ENCODE results near the gene CREB5.
"Not testable (repeated sequence)": the region's sequence is repeated elsewhere in the genome, so short reads cannot be mapped to it uniquely, and the experiment has no call there.

The CREB5 gene

DNA sequence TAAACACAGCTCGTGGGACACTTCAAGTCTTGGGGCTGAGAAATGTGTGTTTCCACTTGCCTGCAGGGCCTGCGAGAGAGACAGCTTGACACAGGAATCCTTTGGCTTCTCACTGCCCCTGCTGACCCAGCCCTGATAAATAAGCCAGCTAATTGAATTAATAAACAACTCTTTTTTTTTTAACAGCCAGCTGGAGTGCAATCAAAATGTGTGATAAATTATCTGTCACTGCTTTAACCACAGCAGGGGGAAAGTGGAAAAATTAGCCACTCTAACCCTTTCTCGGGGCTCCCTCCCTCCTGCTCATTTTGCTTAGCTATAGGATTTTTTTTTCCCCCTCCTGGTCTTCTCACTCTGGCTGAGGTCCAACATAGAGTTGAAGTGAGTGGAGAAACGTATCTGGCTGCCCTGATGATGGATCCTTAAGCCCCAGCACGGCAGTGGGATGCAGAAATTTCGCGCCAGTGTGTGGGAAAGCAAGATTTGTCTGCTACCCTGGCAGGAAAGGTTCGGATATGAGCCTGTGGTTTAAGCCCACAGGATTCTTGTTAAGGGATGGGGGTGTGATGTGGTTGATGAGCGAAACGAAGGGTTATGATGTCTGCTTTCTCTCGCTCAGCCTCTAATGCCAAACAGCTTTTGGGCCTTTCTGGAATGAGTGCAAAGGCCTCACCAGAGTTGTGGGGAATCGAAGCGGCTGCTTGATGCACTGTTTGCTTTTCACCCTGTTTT, 372.0 kb downstream of the CREB5 start:
- no peak for DNase-seq (ENCODE audit: low spot score)

DNA sequence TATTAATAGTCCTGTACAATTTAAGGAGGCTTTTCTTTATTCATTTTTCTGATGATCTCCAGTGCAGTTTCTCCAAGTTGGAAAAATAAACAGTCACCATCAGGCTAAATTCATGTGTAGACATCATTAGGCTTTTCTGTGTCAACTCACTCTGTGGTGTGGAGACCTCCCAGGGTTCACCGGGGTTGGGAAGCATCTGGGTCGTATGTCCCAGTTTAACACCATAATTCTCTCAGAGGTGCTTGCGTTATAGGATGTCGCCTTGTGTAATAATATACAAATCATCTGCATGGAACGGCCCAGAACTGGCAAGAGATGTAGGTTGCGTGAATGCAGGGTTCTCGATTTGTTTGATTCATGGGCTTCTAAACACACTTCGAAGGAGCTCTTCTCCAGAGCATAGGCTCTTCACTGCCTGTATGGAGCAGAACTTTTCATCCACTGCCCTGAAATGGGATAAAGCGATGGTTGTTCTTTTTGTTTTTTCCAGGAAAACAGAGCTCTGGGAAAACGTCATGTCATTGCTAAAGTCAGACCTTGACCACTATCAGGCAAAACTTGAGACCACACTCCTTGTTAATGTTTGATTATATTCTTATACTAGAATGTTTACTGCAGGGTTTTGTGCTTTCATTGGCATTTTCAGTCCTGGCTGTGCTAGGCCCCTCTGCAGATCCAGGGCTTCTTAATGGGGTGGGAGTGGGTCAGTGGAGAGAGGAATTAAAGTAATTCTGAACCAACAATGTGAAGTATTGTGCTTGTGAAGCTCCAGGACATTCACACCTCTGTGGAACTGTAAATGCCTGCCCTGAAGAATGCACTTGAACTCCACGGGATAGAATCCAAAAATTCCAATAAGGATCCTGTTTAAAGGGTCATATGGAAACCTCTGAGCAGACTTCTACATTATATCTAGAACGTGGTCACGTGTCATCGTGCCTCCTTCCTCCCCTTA, 373.0 kb downstream of the CREB5 start:
- no peak for DNase-seq (ENCODE audit: low spot score)

DNA sequence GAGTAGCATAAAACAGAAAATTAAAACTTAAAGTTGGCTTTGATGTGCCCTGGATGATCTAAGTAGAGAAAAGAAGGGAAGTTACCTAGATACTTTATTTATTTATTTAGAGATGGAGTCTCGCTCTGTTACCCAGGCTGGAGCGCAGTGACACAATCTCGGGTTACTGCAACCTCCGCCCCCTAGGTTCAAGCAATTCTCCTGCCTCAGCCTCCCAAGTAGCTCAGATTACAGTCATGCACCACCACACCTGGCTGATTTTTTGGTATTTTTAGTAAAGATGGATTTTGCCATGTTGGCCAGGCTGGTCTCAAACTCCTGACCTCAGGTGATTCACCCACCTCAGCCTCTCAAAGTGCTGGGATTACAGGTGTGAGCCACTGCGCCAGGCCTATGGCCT, 373.8 kb downstream of the CREB5 start:
- DNase-seq (ENCODE audit: low spot score), result not testable (repeated sequence)

DNA sequence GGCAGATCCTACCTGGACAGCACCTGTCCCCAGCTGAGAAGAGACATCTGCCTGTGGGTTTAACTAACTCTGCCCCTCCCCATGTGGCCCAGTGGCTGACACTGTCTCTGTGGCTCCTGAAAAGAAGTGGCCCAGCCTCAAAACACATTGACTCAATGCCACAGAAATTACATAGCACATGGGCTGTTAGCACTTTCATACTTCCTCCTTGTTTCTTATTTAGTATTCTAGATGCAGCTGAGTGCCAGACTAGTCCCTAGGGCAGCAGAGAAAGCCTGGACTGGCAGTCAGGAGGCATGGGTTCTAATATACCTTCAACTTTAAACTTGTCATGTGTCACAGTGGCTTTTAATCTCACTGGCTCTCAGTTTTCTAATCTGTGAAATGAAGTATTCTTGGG, 374.8 kb downstream of the CREB5 start:
- DNase-seq (ENCODE audit: low spot score), result no peak

DNA sequence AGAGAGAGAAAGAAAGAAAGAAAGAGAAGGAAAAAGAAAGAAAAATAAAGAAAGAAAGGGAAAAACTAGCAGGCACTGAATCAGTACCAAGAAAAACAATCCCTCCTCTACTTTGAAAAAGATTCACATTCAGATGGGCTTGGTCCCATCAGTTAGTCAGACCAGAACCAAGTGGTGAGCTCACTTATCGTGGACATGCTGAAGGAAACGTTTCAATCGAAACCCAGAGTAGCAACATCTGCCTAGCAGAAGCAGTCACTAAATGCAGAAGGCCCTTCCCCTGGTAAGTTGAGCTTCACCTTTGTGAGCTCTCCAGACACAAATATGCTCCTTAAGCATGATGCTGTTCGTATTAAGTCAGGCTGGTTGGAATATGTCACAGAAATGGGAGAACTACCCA, 378.1 kb downstream of the CREB5 start:
- no peak for DNase-seq (ENCODE audit: low spot score)

DNA sequence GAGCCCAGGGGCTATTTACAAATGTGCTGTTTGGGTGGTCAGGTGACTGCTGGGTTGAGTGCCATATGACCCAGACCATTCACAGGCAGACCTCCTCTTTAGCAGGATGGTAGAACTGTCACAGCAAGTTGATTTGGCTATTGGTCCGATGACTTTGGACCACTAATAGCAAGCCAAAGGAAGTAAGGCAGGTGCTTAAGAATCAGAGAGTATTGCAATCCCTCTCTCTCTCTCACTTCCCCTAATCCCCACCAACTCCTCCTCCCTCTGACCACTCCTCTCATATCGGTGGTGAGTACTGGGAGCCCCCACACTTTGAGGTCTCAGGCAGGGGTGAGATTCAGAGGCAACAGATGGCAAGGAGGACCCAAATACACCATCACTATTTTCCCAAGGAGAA, 380.5 kb downstream of the CREB5 start:
- DNase-seq (ENCODE audit: low spot score), result no peak

DNA sequence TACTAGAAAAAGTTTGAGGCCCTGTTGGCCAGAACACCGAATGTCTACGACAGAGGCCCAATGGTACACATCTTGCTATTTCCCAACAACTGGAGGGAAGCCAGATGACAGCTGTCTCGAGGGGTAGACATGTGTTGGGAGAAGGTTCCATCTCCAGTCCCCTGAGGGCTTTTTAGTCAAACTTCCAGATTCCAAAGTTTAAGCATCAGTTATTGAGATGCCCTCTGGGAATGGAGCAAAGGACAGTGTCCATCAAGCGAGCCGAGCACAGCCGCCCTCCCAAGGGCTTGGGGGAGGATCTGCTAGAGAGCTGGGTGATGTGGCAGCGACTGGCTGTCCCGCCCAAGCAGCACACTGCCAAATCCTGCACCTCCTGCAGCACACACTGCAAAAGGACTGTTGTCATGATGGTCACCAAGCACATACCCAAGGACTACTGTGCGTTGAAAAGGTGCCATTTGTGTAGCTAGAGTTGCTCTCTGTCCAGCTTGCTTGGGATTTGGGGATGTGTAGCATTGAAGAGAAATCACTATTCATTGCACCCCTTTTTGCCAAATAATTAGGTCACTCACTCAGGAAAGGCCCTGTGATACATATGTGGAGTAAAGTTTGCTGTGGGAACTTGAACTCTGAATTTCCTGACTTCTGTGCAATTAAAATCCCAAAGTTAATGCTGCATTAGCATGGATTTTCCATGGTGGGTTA, 381.2 kb downstream of the CREB5 start:
- no peak for DNase-seq (ENCODE audit: low spot score)

DNA sequence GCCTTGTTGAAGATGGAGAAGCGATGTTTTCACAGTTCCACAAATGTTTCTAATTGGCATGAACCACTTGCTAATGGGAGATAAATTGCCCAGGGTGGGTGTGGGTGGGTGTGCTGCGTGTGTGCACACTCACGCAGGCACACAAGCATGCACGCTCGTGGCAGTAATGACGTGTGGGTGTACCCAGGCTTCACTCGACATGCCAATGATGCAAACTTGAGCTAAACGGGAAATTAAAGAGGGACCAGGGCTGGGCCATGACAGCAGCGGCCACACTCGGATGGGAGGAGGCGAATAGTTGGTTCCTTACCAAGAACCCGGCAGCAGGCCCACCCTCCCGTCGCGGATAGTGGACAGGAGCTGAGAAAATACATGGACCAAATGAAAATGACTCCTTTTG, 386.0 kb downstream of the CREB5 start:
- DNase-seq (ENCODE audit: low spot score), result no peak

DNA sequence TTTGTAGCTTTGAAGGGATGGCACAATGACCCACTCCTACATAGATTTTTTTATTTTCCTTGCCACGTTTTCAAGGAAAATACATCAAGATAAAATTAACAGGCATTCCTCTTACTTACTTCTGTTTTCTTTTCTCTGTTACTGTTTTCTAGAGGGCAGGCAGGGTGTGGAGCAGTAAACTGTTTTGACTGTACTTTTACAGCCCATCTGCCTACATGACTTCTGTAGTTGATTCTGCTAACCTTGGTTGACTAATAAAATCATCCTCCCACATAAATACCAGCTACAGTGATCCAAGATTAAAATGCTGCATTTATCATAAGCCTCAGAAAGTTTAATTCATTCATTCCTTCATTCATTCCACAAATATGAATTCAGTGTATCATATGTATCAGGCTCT, 387.3 kb downstream of the CREB5 start:
- DNase-seq (ENCODE audit: low spot score), result no peak

DNA sequence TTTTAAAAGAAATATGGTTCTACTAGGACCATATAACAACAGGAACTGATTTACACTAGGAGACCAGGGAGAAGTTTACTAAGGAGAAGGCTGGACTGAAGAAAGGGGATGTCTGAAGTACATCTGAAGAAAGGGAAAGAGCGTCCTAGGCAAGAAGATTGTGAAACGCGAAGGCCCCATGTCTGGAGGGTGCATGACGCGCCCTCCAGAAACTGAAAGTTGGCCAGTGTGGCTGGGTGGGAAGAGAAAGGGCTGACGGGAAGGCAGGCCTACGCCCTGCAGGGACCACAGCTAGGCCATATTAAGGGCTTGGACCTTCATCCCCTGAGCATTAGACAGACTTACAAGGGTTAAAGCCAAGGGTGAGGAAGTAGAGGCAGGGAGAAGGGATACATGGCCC, 387.8 kb downstream of the CREB5 start:
- DNase-seq (ENCODE audit: low spot score), result no peak

DNA sequence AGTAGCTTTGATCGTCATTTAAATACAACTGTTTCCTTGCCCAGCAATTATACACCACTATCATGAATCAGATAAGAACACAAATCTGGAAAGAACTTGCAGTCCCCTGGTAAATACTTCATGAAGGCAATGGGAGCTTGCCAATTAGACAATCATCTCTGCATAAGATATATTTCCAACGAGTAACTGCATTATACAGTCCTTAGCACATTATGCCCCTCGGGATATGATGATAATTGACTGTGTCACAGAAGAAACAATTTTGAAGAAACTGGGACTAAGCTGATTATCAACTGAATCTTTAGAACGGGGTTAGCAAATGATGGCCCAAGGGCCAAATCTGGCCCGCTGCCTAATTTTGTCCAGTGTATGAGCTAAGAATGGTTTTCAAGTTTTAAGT, 390.1 kb downstream of the CREB5 start:
- DNase-seq (ENCODE audit: low spot score), result no peak

DNA sequence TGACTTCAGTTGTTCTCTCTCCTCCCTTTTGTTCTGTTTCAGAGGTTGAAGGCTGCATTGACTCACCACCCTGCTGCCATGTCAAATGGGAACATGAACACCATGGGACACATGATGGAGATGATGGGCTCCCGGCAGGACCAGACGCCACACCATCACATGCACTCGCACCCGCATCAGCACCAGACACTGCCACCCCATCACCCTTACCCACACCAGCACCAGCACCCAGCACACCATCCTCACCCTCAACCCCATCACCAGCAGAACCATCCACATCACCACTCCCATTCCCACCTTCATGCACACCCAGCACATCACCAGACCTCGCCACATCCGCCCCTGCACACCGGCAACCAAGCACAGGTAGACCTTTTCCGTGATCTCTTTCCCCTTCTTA, 391.8 kb downstream of the CREB5 start:
- DNase-seq (ENCODE audit: low spot score), result no peak

DNA sequence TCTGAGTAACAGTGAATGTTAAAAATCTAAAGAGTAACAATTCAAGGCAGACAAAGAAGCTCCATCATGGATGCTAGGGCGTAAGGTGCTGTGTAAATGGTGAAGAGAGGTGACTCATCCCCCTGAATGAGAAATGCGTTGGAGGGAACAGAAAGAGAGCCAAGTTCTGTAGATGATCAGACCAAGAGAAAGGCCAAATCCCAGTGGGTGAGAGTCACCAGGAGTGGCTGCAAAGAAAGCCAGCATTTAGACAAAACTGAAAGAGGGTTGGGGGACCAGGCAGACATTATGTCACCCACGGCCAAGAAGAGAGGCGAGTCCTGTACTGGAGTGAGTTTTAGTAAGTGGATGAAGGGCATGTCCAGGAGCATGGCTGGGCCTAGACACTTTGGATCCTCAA, 392.7 kb downstream of the CREB5 start:
- DNase-seq (ENCODE audit: low spot score), result peak; percentile 84

DNA sequence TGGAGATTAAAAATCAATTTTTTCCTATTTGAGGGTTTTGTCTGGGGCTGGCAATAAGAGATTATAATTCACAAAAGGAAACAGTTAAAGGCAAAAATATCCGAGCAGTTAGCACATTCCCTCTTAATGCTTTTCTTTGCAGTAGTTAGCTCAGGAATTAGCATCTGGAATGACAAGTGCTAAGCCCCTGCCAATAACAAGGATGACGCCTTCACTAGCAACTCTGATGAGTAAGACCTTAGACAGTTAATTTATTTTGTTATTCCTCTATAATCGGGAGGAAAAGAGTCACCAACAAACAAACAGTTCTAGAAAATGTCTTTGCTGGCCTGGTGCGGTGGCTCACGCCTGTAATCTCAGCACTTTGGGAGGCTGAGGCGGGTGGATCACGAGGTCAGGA, 394.5 kb downstream of the CREB5 start:
- DNase-seq (ENCODE audit: low spot score), result no peak

DNA sequence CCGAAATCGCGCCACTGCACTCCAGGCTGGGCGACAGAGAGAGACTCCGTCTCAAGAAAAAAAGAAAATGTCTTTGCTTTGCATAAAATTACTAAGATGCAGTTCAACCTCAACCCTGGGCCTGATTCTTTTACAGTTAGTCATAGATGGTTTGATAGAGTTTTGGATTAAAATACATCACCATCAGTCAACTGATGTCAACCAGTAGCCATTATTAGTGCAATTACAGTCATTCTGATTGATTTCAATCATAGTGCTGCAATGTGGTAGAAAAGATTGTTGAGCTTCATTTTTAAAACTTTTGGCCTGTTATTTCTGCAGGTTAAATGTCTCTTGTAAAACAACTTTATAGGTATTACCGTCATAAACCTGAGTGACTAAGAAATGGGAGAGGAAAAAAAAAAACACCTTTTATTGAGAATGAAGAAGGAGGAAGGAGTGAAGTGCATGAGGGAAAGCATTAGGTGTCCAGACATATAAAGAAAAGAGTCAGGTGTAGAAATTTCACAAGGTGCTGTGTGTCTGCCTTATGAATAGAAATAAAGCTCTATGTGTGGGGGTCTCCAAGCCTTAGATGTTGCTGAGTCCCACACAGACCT, 395.2 kb downstream of the CREB5 start:
- DNase-seq (ENCODE audit: low spot score), result no peak

DNA sequence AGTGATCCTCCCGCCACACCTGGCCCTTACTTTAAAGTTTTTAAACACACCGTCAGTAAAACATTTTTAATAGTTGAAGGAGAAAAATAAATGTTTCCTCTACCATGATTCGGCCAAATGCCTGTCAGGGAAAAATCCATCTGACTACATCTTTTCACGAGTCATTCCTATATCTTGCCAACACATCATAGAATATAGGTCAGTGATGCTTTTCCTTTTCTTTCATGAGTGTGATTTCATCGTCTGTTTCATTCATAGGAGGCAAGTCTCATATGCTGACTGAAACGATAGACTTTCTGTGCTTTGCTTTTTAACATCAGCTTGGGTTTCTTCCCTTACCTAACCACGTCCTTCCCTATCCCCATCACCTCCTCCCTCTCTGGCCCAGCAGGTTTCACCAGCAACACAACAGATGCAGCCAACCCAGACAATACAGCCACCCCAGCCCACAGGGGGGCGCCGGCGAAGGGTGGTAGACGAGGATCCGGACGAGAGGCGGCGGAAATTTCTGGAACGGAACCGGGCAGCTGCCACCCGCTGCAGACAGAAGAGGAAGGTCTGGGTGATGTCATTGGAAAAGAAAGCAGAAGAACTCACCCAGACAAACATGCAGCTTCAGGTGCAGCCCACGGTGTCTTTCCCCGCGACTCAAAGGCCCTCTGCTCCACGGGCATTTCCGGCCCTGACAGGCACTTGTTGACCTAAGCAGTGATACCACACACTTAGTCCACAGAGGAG, 396.6 kb downstream of the CREB5 start:
- DNase-seq (ENCODE audit: low spot score), result no peak

DNA sequence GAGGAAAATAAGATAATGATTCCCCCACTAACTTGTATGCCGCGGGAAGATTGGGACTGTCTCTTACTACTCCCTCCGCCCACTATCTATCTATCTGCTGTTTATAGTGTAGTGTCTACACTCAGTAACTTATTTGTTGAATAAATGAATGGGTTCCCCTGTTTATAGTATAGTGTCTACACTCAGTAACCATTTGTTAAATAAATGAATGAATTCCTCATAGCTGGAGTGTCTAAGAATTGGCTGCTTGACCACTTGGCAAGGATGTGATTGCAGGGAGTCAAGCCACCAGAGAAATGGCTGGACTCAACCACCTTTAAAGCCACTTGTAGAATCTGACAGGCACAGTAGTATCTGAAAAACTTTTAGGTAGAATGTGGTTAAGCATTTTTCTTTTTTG, 398.7 kb downstream of the CREB5 start:
- no peak for DNase-seq (ENCODE audit: low spot score)

DNA sequence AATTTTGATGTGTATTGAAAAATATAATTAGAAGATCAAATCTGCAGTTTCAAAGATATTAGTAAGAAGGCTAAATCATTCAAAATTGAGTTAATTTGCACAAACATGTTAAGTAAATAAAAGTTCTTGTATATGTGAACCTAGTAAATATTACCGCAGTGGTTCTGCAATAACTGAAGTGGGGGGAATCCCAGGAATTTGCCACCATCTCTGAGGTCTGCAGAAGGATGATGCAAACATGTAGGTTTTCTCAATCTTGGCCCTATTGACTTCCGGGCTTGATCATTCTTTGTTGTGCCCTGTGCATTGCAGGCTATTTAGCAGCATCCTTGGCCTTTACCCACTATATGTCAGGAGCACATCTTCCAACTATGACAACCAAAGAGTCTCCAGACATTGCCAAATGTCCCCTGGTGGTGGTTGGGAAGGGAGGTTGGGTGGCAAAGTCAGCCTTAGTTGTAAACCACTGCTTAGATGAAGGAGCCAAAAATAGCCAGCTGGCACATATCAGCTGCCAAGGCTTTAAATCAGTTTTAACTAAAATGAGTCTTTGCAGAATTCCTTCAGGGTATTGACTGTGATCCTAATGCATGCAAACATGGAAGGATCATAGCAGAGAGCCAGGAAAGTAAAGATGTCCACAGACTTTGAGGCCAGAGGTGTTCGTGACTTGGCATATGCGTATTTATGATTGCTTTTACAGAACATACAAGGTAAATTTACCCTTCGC, 399.5 kb downstream of the CREB5 start:
- no peak for DNase-seq (ENCODE audit: low spot score)

DNA sequence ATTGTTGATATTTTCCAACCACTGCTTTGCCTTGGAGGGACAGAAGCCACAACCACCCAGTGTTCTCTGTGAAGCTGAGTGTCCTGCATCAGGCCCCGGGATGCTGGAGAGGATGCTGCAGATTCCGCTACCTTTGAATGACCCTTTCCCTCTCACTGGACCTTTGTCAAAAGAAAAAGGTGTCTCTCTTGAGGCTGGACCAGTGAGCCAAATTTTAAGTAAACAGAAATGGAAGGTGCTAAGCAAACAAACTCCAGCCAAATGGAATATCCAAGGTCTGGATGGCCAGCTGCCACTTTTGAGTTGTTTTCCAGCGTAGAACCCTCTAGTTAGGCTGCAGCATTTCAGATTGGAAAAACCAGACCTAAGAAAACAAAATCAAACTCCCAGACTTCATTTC, 400.3 kb downstream of the CREB5 start:
- no peak for DNase-seq (ENCODE audit: low spot score)

DNA sequence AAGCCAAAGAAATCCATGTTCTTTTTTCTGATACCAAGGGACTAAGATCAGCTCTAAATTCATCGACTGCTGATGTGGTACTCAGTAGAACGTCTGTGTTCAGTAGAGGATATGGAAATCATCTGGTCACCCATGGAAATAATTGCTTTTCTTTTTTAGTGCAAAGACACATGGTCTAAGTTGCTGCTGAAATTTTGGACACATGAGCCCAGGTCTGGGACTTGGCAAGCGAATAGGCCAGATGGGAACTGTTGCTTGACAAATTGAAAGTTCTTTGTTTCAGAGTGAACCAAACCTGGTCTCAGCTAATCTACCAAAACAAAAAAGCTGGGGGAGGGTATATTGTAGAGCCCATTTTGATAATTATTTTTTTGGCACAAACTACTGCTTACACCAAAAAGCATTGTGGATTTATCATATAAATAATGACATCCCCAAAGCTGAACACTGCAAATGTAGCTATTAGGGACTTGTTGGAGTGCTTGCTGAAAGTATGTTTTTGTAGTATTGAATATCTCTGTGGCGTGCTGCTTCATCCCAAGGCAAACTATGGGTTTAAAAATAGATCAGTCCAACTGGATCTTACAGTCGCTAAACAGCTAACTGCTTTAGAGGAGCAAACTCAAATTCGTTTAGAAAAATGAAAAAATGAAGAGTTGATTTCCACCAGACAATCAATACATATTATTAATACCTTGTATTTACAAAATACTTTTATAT, 401.1 kb downstream of the CREB5 start:
- no peak for DNase-seq (ENCODE audit: low spot score)
